EH (cell line): Measurements from ENCODE around the gene CKLF.
"Not testable (repeated sequence)": the region's sequence is repeated elsewhere in the genome, so short reads cannot be mapped to it uniquely, and the experiment has no call there.

Source experiments
- DNase-seq: peaks from one replicate; pipeline ENCODE4 v3.0.0-alpha.2; 2015; ENCODE audit warnings: low read depth

CKLF gene

DNA sequence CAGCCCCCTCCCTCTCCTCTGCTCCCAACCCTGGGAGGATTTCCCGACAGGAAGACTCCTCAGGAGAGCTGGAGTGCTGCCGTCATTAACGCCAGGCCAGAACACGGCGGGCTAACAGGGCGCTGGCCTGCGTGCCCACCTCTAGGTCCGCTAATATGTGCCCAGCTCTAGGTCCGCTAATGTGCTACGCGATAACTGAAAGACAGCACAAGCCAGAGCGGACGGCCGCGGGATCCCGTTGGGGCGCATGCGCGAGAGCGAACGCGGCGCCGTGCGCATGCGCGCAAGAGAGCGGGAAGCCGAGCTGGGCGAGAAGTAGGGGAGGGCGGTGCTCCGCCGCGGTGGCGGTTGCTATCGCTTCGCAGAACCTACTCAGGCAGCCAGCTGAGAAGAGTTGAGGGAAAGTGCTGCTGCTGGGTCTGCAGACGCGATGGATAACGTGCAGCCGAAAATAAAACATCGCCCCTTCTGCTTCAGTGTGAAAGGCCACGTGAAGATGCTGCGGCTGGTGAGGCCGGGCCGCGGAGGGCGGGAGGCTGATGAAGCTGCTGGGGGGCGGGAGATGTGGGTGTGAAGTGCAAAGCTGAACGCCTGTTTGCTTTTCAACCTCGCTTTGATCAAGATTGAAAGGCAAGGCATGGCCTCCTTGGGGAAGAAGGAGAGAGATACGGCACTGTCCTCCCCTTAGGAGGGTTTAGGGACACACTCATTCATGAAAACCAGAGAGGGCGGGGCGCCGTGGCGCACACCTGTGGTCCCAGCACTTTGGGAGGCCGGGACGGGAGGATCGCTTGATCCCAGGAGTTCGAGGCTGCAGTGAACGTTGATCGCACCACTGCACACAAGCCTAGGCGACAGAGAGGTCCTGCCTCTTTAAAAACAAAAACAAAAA is at the start of gene CKLF:
Gene CKLF, plus strand, starts transcription at position 291 of the 892 bp plus-strand sequence. Its CDS starts 140 bp downstream, at position 431.
- DNase-seq: peak; percentile 89

- DNase-seq: no peak
Measured at GRCh38 chr16:66503030-66503429, 49.3 kb upstream of the CKLF start.

DNA sequence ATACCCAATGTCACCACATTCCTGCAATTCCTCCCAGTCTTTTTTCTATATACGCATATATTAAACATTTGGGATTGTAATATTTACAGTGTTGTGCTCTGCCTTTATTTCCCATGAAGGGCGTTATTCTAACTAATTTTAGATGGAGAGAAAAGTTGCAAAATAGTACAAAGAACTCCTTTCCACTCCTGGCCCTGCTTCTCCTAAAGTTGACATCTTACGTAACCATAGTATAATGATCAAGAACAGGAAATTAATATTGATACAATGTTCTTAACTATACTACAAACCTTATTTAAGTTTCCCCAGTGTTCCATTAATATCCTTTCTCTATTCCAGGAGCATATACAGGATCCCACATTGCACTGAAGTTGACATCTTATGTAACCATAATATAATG is 48.8 kb upstream of the CKLF start:
- no peak for DNase-seq

DNA sequence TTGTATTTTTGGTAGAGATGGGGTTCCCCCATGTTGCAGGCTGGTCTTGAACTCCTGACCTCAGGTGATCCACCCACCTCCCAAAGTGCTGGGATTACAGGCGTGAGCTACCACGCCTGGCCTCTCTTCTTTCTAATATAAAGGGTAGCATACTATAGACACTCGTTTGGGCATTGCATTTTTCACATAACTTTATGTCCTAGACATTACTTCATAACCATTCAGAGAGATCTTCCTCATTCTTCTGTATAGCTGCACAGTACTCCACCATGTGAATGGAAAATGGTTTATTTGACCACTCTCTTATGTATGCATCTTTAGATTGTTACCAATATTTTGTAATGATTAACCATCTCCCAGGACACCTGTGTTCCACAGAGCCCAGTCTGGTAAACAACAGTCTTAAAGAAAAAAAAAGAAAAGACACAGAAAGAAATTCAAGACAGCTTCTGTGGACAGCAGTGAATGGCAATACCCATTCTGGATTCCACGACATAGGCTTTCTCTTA is 44.6 kb upstream of the CKLF start:
- no peak for DNase-seq

DNA sequence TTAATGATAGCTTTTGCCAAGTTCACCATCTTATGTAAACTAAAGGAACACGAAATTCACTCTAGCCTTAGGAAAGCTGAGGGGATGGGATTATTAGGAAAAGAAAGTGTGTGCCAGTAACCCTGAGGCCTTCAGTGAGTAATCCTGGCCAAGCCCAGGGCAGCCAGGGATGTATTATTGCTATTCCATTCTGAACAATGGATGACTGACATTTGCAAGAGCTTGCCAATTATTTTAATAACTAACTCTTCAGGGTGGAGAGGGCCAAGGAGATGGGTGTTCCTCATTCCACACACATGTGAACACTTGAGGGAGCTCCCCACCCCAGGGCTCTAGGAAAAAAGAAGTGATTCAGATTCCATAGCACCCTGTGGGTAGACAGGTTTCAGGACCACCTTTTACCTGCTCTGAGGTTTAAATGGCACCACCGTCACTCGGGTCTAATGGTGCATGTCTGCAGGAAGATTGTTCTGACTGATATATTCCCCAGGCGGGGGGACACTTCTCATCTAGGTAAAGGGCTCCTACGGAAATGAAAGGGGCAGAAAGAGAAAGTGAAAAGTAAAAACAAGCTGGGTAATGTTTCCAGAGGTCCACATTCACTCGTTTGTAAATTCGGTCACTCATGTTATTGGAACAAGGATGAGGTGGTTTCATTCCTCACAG is 44.0 kb upstream of the CKLF start:
- DNase-seq: peak; percentile 81

DNA sequence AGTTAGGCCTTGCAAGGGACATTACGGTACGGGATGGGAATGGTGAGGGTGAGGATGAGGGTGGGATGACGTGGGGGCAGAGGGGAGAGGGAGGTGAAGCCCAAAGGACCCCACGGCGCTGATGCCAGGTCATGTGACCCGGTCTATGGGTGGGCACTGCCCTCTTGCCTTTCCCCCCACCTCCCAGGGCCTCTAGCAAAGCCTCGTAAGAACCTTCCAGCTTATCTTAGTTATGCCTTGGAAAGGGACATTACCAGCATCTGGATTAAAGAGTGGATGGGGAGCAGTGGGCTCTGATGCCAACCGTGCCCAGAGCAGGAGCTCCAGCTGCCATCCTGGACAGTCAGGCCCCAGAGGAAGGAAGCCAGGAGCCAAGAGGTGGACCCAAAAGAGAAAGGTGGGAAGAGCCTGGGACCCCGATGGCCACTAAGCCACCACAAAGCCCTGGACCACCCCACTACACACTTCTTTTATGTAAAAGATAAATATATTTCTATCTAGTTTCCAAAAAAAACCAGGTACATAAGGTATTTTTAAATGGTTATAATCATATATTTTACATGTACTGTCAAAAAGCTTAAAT is 43.4 kb upstream of the CKLF start:
- no peak for DNase-seq

DNA sequence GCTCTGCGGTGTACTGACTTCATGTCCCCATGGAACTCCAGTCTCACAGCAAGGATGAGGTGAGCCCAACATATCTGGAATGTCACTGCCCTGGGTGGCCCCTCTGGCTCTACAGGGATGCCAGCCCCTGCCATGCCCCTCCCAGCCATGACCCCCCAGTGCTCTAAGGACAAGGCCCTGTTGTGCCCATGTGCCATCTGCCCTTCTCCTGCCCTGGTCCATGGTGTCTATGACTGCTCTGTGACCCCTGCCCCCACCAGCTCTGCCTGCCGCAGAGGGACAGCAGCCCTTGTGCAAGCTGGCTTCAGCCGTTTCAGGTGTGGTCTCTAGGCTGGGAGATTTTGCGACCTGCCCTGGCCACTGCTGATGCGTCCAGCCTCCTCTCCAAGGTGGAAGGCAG is 42.8 kb upstream of the CKLF start:
- DNase-seq: no peak

DNA sequence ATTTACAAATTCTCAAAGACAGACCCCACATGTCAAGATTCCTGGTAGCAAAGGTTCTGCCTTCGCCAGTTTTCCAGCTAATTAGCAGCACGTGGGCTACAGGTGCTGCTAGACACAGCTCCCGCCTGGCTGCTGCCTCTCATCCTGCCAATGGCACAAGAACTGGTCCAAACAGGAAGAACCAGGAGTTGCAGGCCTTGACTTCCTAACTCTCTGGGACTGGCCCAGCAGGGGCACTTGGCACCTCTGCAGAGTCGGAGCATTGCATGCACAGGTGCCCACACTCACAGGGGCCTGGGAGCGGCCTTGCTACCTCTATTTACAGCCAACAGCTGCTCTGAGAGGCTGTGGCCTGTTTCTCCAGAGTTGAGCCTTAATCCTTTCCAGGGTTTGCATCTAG is 42.1 kb upstream of the CKLF start:
- no peak for DNase-seq

DNA sequence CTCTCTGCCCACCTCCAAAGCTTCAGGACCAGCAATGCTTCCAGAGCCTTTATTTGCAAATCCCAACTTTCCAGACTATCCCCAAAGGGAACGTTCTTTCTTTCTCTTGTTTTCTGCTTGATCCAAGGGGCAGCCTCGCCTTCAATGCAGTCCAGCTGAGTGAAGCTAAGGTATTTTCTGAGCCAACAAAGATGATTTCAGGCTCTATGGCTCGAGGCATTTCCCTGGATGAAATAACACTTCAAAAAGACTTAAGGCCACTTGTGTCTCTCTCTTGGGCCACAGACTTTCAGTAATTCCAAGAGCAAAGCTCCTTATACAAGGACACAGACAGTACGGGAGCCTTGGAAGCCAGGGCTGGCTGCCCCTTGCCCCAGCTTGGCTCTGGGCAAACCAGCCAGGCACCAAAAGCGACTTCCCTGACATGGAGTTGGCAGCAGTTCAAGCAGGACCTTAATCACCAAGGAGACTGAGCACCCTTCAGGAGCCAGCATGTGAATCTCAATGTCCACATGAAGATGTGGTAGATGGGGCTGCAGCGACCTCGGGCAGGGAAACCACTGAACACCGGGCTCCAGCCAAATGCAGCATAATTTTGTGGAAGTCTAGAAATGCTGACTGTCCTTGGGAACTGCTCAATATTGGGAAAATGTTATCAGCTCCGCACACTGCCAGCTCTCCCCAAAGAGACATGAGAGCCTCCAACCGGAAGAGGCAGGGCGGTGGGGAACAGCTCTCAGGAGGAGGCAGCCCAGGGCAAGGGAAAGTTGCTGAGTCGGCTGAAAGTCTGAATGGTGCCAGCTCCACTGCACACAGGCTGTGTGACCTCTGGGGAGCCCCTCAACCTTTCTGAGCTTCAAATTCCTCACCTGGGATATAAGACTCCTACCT is 41.4 kb upstream of the CKLF start:
- DNase-seq: peak; percentile 19

- peak; percentile 89 for DNase-seq
Measured at GRCh38 chr16:66511602-66512271, 40.6 kb upstream of the CKLF start.

DNA sequence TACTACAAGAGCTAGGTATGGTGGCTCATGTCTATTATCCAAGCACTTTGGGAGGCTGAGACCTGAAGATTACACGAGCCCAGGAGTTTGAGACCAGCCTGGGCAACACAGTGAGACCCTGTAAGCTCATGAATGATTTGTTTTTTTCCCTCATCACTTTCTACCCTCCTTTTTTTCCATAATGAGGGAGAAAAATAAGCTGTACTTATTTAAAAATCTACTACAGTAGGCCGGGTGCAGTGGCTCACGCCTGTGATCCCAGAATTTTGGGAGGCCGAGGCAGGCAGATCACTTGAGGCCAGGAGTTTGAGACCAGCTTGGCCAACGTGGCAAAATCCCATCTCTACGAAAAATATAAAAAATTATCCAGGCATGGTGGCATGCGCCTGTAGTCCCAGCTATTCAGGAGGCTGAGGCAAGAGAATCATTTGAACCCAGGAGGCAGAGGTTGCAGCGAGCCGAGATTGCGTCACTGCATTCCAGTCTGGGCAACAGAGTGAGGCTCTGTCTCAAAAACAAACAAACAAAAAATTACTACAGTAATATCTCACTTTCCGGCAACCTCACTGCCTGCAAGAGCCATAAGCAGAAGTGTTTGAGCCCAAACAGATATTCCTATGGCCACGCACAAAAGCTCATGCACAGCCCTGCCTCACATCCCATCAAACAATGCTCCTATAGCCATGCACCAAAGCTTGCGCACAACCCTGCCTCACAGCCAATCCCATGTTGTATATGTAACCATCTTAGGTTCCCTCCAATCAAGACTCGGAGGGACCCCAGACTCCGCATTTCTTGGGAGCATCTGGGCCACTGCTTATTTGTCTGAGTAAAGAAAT is 39.9 kb upstream of the CKLF start:
- peak; percentile 73 for DNase-seq

DNA sequence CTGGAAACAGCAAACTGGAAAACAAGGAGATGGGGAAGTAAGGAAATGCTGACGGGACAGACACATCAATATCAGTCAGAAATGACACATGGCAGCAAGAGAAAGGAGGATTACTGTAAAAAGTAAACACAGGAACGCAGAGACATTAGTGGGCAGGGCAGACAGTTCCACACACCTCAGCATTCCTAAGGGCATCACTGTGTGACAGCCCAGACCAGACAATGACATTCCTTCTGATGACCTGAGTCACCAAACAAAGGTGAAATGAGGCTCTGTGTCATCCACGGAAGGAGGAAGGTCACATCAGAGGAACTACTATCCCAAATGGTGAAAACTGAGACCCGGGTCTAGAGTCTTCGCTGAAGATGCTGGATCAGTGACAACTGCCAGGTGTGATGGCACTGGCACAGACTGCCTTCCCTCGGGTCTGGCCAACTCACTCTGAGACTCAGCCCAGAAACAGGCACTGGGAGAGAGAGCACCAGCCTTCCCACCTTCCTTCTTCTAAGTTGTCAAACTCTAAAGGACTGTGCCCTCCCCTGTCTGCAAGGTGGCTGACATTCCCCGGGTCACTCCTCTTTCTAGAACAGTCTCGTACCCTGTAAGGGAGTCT is 39.2 kb upstream of the CKLF start:
- no peak for DNase-seq

GRCh38 chr16:66514391-66514790 is 38.0 kb upstream of the CKLF start:
- DNase-seq: not testable (repeated sequence)

GRCh38 chr16:66514980-66515595 is 37.3 kb upstream of the CKLF start:
- DNase-seq: not testable (repeated sequence)

DNA sequence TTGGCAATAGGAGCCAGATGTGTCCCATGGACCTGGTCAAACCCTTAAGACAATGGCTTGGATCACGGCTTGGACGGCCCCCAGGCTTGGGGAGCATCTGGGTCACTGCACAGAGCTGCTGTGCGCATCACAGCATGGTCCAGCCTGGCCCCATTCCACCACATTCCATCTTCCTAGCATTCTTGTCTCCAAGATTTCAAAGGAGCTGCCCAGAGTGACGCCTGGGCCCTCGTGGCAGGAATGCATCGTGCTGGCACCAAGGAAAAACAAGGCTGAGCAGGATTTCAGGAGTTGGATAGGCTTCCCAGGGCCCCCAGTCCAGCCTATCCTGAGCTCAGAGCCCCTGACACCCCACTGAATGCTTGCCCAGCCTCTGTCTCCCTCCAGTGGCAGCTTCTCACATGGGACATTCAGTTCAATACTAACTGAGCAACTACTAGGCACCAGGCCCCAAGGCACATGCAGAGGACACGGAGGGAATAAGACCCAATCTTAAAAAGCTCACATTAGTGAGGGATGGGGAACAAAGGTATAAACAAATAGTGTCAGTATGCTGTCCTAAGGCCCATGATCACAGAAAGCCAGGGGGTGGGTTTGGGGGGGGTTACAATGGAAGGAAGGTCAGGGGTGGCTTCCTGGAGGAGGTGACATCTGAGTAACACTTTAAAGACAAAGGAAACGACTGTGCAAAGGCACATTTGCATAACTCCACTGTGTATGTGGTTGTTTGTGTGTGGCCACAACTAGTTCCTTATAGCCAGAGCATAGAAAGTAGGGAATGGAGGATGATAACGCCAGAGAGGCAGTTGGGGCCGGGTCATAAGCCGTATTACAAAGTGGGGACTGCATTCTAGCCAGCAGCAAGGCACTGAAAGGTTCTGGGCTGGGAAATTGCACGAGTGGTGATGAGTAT is 36.5 kb upstream of the CKLF start:
- DNase-seq: peak; percentile 87

DNA sequence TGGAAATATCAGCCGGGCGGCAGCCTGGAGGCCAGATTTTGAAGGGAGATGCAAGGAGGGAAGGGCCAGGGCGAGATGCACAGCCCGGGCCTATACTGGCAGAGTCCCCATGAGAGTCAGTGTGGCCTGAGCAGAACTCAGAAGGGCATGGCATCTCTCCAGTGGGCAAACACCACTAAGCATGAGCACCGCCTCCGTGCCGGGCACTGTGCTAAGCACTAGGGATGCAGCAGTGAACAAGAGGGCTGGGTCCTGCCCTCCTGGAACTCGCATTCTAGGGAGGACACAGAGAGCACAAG is 35.9 kb upstream of the CKLF start:
- DNase-seq: no peak

GRCh38 chr16:66516808-66517585 is 35.4 kb upstream of the CKLF start:
- peak; percentile 99 for DNase-seq
